T-cell (primary cell): ENCODE results near the gene PTPRO. TPM values are rescaled to one million over a fixed set of nuclear protein-coding genes. Genes with fewer than 3 reads are reported as not detected.
A peak's percentile ranks its signal among the peaks of the same experiment; 100 is the strongest.

Source experiments
- ATAC-seq, 4 experiments: fragments of 200-7000 bp in 3 of 4; fragments of 150-1000 bp in 1 of 4; cut with Tn5 transposase; replicated peaks in 1 of 4; 1 replicate in 3 of 4; 2 replicates in 1 of 4; pipeline ENCODE4 v1.10.0; 2021; ENCODE audit warnings: moderate library complexity in 3 of 4, mild to moderate bottlenecking in 2 of 4, moderate number of reproducible peaks in 1 of 4
- CTCF ChIA-PET, 2 donors: fragments of 300-600 bp; sonication (Branson Sonifier 250); formaldehyde crosslinking; loops; one replicate each; lab custom pipeline; 2022; ENCODE audit warnings: antibody characterized with exemption in 2 of 2; lab: Charles Lee
- POLR2A ChIA-PET, 2 donors: fragments of 300-600 bp; sonication (Branson Sonifier 250); formaldehyde crosslinking; loops; one replicate each; lab custom pipeline; 2022; ENCODE audit warnings: antibody characterized with exemption in 2 of 2; lab: Charles Lee
- DNase-seq, 35 experiments: peaks; one replicate each; pipeline versions ENCODE4 v3.0.0 to v3.0.0-alpha.2; 2013 to 2023
- H3K27ac ChIP-seq: one replicate; pipeline ENCODE4 v1.5.1; 2013; ENCODE audit warnings: low read length
- H3K27me3 ChIP-seq, 2 experiments: replicated peaks in 1 of 2; 1 replicate in 1 of 2; 2 replicates in 1 of 2; pipeline versions ENCODE4 v1.6.1 to v1.7.0; 2013; ENCODE audit warnings: low read length in 1 of 2, mixed read lengths in 1 of 2; ENCODE audit not compliant: control insufficient read depth in 2 of 2, insufficient read depth in 2 of 2; ENCODE audit errors: extremely low read depth in 1 of 2
- H3K36me3 ChIP-seq, 2 donors: 1 replicate in 1 of 2; 2 replicates in 1 of 2; pipeline versions ENCODE4 v1.6.1 to v1.7.0; 2013; ENCODE audit warnings: low read length in 1 of 2; ENCODE audit not compliant: control insufficient read depth in 2 of 2, insufficient read depth in 1 of 2; ENCODE audit errors: extremely low read depth in 1 of 2
- H3K4me1 ChIP-seq, 2 experiments: 1 replicate in 1 of 2; 2 replicates in 1 of 2; pipeline versions ENCODE4 v1.6.1 to v1.7.0; 2013; ENCODE audit warnings: low read length in 2 of 2, mixed read lengths in 1 of 2; ENCODE audit not compliant: insufficient read depth in 2 of 2, control insufficient read depth in 1 of 2; ENCODE audit errors: extremely low read depth in 1 of 2
- H3K4me3 ChIP-seq, 2 donors: 1 replicate in 1 of 2; 2 replicates in 1 of 2; pipeline versions ENCODE4 v1.5.1 to v1.7.0; 2013; ENCODE audit warnings: mild to moderate bottlenecking in 2 of 2, low read length in 1 of 2, moderate library complexity in 1 of 2; ENCODE audit not compliant: control insufficient read depth in 1 of 2; ENCODE audit errors: extremely low read depth in 1 of 2
- H3K9me3 ChIP-seq: 2 replicates; pipeline ENCODE4 v1.7.0; 2013
- H3K27ac Mint-ChIP-seq, 2 donors: one replicate each; pipeline ENCODE4 v1.8.0; 2020 to 2021; ENCODE audit warnings: mild to moderate bottlenecking in 2 of 2, mixed read lengths in 2 of 2
- H3K27me3 Mint-ChIP-seq, 2 donors: one replicate each; pipeline ENCODE4 v1.8.0; 2021 to 2022; ENCODE audit warnings: mixed read lengths in 2 of 2
- H3K36me3 Mint-ChIP-seq: one replicate; pipeline ENCODE4 v1.8.0; 2021; ENCODE audit warnings: mixed read lengths
- H3K4me1 Mint-ChIP-seq, 3 donors: one replicate each; pipeline ENCODE4 v1.8.0; 2020 to 2022; ENCODE audit warnings: mixed read lengths in 3 of 3, mild to moderate bottlenecking in 1 of 3
- H3K4me3 Mint-ChIP-seq, 3 donors: one replicate each; pipeline ENCODE4 v1.8.0; 2020 to 2022; ENCODE audit warnings: mild to moderate bottlenecking in 3 of 3, mixed read lengths in 3 of 3, moderate library complexity in 3 of 3
- H3K9me3 Mint-ChIP-seq, 3 donors: one replicate each; pipeline ENCODE4 v1.8.0; 2020 to 2022; ENCODE audit warnings: mixed read lengths in 3 of 3
- WGBS: methylation state at CpG from one replicate; pipeline ENCODE4 v1.1.5; 2013; ENCODE audit warnings: missing lambda C conversion rate; ENCODE audit not compliant: insufficient coverage; 5-methylcytosine and 5-hydroxymethylcytosine counted together
- total RNA-seq, 35 experiments: library from RNA in 6 of 35; stranded (reverse) in 6 of 35; fragments of 120-200 nt in 1 of 35; gene quantifications; one replicate each; pipeline versions ENCODE4 v1.2.1 to v1.2.4 and lab custom pipeline; 2013 to 2026

PTPRO gene
- total RNA-seq, 5 donors from 2014 or later (not counting 1 experiment from before 2014, with no cell fraction given): 1.1 to 11.5 (median 6.3) TPM

DNA sequence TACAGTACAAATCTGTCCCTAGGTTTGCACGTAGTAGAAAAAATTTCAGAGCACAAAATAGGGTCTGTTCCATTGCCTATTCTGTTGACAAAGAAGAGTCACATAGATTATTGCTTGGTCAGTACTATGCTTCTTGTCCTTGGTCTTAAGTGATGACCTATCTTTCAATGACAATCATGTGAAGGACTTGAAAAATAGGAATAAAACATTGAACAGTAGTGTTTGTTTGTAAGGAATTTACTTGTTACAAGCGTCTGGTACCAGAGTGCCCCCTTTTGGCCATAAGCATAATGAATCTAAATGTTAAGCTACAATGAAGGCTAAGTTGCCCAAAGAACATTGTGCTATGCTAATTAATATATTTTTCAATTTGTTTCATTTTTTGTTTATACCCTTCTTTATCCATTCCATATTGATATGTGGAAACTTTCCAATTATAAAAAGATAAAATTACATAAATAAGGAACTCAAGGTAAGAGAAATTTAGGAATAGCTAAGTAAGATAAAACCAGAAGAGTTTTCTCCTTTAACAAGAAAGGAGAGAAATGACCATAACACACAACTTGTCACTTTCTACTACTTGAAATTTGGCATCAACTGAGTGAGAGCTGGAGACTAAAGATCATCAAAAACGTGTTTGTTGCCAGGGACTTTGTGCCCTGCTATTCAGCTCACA, 262.2 kb downstream of the PTPRO start:
- ChIA-PET POLR2A (interaction anchor here (0.6 to 0.7 kb wide), 3 partner anchors 40 to 52 kb away, joined by 3 to 4 read pairs (median 3); no protein-coding TSS in a partner anchor), CTCF (interaction anchor here (0.5 to 10.5 kb wide), 54 partner anchors 10 to 861 kb away, joined by 3 to 211 read pairs (median 4); partner anchors contain the start of genes DERA (in 1 of the 2) and RERG (in 1 of the 2))
- Histone ChIP-seq H3K4me1 (no peaks in the 10 kb centered on the region), H3K4me3 (no peak overlapping the region), H3K27ac (no peak overlapping the region), H3K9me3 (no peaks in the 10 kb centered on the region), H3K27me3 (no peaks in the 10 kb centered on the region), H3K36me3 (no peaks in the 10 kb centered on the region)
- no CpG with 5 or more reads among the region's 3 CpGs for WGBS
- H3K27me3 Mint-ChIP-seq: no peaks in the 10 kb centered on the region
- H3K4me1 Mint-ChIP-seq: peaks cover 12 to 18% (median 14%) of the 10 kb centered on the region in 3 donors
- peaks cover 23% of the 10 kb centered on the region for H3K36me3 Mint-ChIP-seq
- DNase-seq (peak in 21 of 35 experiments; percentile 8 to 82 (median 25)), ATAC-seq (peak; percentile 50 to 66 (median 55))
- no peak overlapping the region for H3K4me3 Mint-ChIP-seq
- peak overlapping the region in 1 of 2 donors; percentile 28 for H3K27ac Mint-ChIP-seq
- no peaks in the 10 kb centered on the region for H3K9me3 Mint-ChIP-seq

DNA sequence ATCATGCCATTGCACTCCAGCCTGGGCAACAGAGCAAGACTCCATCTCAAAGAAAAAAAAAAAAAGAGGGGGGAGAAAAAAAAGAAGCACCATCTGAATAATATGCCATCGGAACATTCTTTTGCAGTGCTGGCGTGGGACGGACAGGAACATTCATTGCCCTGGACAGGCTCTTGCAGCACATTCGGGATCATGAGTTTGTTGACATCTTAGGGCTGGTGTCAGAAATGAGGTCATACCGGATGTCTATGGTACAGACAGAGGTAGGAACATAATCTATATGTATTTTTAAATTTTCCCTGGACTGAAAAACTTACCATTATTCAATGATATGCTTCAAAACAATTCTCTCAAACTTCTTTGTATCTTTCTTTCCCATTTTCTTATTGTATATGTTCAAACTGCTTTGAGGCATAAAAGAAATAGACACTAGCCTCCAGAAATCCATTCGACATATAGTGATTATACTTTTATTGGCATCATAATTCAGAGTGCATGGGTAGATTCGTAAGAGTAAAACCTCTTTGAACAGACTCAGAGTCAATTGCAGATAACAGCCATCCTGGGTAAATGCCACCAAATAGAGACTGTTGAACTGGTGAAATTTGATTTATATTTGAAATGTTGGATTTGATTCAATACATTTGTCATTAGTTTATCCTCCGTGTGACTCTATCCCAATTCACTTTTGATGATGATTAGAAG, 267.2 kb downstream of the PTPRO start:
- ChIA-PET POLR2A (no interaction called here), CTCF (interaction anchor here (0.7 to 10.5 kb wide), 22 partner anchors 11 to 328 kb away, joined by 3 to 211 read pairs (median 6); partner anchors contain the start of gene DERA (in 1 of the 2))
- no CpG with 5 or more reads among the region's 8 CpGs for WGBS
- peaks cover 12% of the 10 kb centered on the region for H3K36me3 Mint-ChIP-seq
- no peak overlapping the region for H3K4me3 ChIP-seq
- peaks cover 2 to 4% of the 10 kb centered on the region in 2 experiments for H3K4me1 ChIP-seq
- H3K27ac Mint-ChIP-seq: no peak overlapping the region
- H3K9me3 ChIP-seq: no peaks in the 10 kb centered on the region
- H3K9me3 Mint-ChIP-seq: no peaks in the 10 kb centered on the region
- ATAC-seq (no peak), DNase-seq (no peak)
- peak overlapping the region; percentile 67 to 85 (median 72) for H3K4me3 Mint-ChIP-seq
- H3K27ac ChIP-seq: no peak overlapping the region
- peaks cover 10% of the 10 kb centered on the region in 3 donors for H3K4me1 Mint-ChIP-seq
- H3K27me3 Mint-ChIP-seq: peaks cover 0 to 4% of the 10 kb centered on the region in 2 donors
- no peaks in the 10 kb centered on the region for H3K36me3 ChIP-seq
- no peaks in the 10 kb centered on the region for H3K27me3 ChIP-seq

DNA sequence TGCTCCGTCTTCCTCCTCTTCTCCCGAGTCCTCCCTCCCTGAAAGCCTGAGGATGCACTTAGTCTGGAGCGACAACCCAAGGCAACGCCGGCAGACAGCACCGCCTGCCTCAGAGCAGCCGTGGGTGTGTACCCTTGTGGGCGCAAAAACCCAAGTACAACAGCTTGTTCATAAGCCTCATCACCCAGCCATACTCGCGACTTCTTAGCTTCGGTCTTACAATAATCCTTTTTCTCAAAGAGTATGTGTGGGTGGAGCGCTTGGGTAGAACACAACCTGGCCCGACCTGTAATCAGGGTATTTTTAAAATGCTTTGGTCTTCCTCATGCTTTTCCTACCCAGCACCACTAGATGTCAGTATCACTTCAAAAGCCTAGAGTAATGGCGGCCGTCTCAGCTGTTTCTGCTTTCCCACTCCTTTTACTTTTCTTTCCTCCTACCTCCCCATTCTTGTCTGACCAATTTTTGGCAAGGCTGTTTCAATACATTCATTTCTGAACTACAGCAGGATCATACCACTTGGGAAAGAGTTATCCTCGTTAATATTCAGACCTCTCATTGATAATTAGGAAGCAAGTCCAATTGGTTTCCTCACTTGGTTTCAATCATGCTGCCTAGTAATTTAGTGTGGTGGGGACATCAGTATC, 268.0 kb downstream of the PTPRO start:
- Histone ChIP-seq H3K27me3 (no peaks in the 10 kb centered on the region), H3K4me1 (peaks cover 2 to 4% of the 10 kb centered on the region in 2 experiments), H3K4me3 (peak overlapping the region in 1 of 2 donors; percentile 57), H3K9me3 (no peaks in the 10 kb centered on the region), H3K36me3 (no peaks in the 10 kb centered on the region), H3K27ac (no peak overlapping the region)
- H3K27me3 Mint-ChIP-seq: peaks cover 0 to 4% of the 10 kb centered on the region in 2 donors
- POLR2A ChIA-PET: interaction anchor here in 1 of 2 donors (0.8 kb wide), 1 partner anchor 307 kb away, joined by 6 read pairs; no protein-coding TSS in a partner anchor
- WGBS: 8% methylated on average over 7 of the region's 16 CpGs
- CTCF ChIA-PET: interaction anchor here (0.7 to 3.0 kb wide), 19 partner anchors 12 to 327 kb away, joined by 3 to 15 read pairs (median 4); partner anchors contain the start of gene DERA (in 1 of the 2)
- H3K9me3 Mint-ChIP-seq: no peaks in the 10 kb centered on the region
- H3K4me1 Mint-ChIP-seq: peaks cover 10% of the 10 kb centered on the region in 3 donors
- peak overlapping the region; percentile 64 to 76 for H3K27ac Mint-ChIP-seq
- peak overlapping the region; percentile 67 to 85 (median 72) for H3K4me3 Mint-ChIP-seq
- H3K36me3 Mint-ChIP-seq: peaks cover 17% of the 10 kb centered on the region
- ATAC-seq: peak; percentile 90 to 98 (median 96)
- DNase-seq: peak in 32 of 35 experiments; percentile 4 to 79 (median 24)

DNA sequence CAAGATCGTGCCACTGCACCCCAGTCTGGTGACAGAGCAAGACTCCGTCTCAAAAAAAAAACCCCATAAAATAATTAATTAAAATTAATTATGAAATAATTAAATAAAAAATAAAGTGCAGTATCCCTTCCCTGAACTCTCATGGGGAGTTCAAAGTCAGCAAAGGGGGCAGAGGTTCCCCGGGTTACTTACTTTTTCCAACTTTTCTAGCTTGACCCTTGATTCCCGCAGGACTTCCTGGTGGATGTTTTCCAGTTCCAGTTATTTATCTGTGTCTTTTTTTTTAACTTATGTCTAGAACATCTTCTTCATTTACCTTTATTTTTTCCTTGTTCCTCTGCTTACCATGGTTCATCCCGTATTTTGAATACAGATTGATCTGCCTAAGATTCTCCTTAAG, 269.5 kb downstream of the PTPRO start:
- H3K4me3 Mint-ChIP-seq: no peak overlapping the region
- H3K27ac Mint-ChIP-seq: no peak overlapping the region
- 71% methylated on average over 1 of the region's 5 CpGs for WGBS
- peaks cover 10% of the 10 kb centered on the region in 3 donors for H3K4me1 Mint-ChIP-seq
- ChIA-PET CTCF (interaction anchor here (0.7 to 3.0 kb wide), 5 partner anchors 14 to 323 kb away, joined by 3 to 10 read pairs (median 3); no protein-coding TSS in a partner anchor), POLR2A (no interaction called here)
- no peak overlapping the region for H3K4me3 ChIP-seq
- ATAC-seq (no peak), DNase-seq (no peak)
- no peaks in the 10 kb centered on the region for H3K27me3 ChIP-seq
- no peak overlapping the region for H3K27ac ChIP-seq
- no peaks in the 10 kb centered on the region for H3K36me3 ChIP-seq
- H3K36me3 Mint-ChIP-seq: peaks cover 27% of the 10 kb centered on the region
- H3K9me3 ChIP-seq: no peaks in the 10 kb centered on the region
- H3K27me3 Mint-ChIP-seq: peaks cover 0 to 4% of the 10 kb centered on the region in 2 donors
- H3K9me3 Mint-ChIP-seq: no peaks in the 10 kb centered on the region
- peaks cover 2 to 4% of the 10 kb centered on the region in 2 experiments for H3K4me1 ChIP-seq

DNA sequence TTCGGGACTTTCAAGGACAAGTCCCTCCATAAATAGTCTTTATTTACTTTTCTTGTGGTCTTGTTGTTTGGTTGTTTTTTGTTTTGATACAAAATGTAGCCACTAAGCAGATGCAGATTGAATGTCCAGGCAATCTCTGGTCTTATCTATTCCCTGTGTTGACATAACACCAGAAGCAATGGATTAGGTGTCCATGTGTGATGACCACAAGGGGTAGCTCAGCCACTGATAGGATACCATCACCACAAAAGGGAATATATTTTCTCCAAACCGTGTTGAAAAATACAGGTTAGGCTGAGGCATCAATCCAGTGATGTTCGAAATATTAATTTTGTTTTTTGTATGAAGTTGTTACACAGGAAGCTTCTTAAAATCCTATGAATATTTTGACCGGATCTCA, 270.6 kb downstream of the PTPRO start:
- Mint-ChIP-seq H3K27me3 (peaks cover 0 to 4% of the 10 kb centered on the region in 2 donors), H3K4me1 (peaks cover 10% of the 10 kb centered on the region in 3 donors), H3K27ac (no peak overlapping the region), H3K4me3 (no peak overlapping the region), H3K36me3 (peaks cover 23% of the 10 kb centered on the region), H3K9me3 (no peaks in the 10 kb centered on the region)
- no peaks in the 10 kb centered on the region for H3K36me3 ChIP-seq
- no peak for DNase-seq
- H3K4me3 ChIP-seq: no peak overlapping the region
- POLR2A ChIA-PET: no interaction called here
- H3K27me3 ChIP-seq: no peaks in the 10 kb centered on the region
- H3K4me1 ChIP-seq: peaks cover 2 to 4% of the 10 kb centered on the region in 2 experiments
- WGBS: no CpG with 5 or more reads among the region's 4 CpGs
- ATAC-seq: no peak
- H3K27ac ChIP-seq: no peak overlapping the region
- no peaks in the 10 kb centered on the region for H3K9me3 ChIP-seq
- CTCF ChIA-PET: no interaction called here

DNA sequence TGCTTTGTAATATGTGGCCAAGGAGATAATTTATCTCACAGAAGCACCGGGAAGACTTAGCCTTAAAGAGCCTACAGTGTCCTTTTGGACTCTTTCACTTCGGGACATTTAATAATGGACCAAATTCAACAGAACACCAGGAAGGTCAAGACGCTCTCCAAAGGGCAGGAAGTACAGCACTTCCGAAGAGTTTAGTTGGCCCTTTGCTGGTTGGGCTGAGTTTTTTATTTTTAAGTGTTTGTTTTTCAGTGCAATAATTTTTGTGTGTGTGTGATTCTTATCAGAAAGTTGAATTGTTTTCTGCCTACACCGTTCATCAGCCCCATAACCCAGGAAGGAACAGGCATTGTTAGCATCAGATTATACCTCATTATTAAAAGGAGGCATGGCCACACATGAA, 273.9 kb downstream of the PTPRO start:
- H3K4me3 ChIP-seq: no peak overlapping the region
- CTCF ChIA-PET: interaction anchor here in 1 of 2 donors (2.2 kb wide), 1 partner anchor 8 kb away, joined by 7 read pairs; no protein-coding TSS in a partner anchor

More for the DNA sequence above, 273.9 kb downstream of the PTPRO start:
- Mint-ChIP-seq H3K4me1 (no peaks in the 10 kb centered on the region), H3K36me3 (peaks cover 15% of the 10 kb centered on the region), H3K4me3 (no peak overlapping the region), H3K9me3 (no peaks in the 10 kb centered on the region), H3K27ac (no peak overlapping the region), H3K27me3 (no peaks in the 10 kb centered on the region)
- POLR2A ChIA-PET: no interaction called here
- no peak for DNase-seq
- no peak overlapping the region for H3K27ac ChIP-seq
- no peak for ATAC-seq
- H3K4me1 ChIP-seq: no peaks in the 10 kb centered on the region
- H3K27me3 ChIP-seq: no peaks in the 10 kb centered on the region
- no peaks in the 10 kb centered on the region for H3K9me3 ChIP-seq
- WGBS: 81% methylated on average over 4 of the region's 5 CpGs
- no peaks in the 10 kb centered on the region for H3K36me3 ChIP-seq
